Sigmoid colon (tissue), 7 donors: ENCODE data around the gene PCSK5. TPM values are rescaled to one million over a fixed set of nuclear protein-coding genes. Genes with fewer than 3 reads are reported as not detected.

ENCODE experiments used
- DNase-seq: peaks from one replicate; pipeline ENCODE4 v3.0.0-alpha.2; 2019
- H3K27ac ChIP-seq, 4 donors: fragments of 200-600 bp; sonication (generic); one replicate each; pipeline ENCODE4 v1.5.1; 2016 to 2019; ENCODE audit warnings: mild to moderate bottlenecking in 1 of 4
- H3K27me3 ChIP-seq, 3 donors: fragments of 200-600 bp; sonication (generic); one replicate each; pipeline ENCODE4 v1.5.1; 2019; ENCODE audit warnings: mild to moderate bottlenecking in 1 of 3
- H3K36me3 ChIP-seq, 4 donors: fragments of 200-600 bp; sonication (generic); one replicate each; pipeline ENCODE4 v1.5.1; 2016 to 2019
- H3K4me1 ChIP-seq, 4 donors: fragments of 200-600 bp; sonication (generic); one replicate each; pipeline ENCODE4 v1.5.1; 2017 to 2019
- H3K4me3 ChIP-seq, 4 donors: fragments of 200-600 bp; sonication (generic); one replicate each; pipeline ENCODE4 v1.5.1; 2017 to 2019; ENCODE audit warnings: mild to moderate bottlenecking in 2 of 4, moderate library complexity in 1 of 4
- H3K9me3 ChIP-seq, 4 donors: fragments of 200-600 bp in 3 of 4; sonication (generic) in 3 of 4; one replicate each; pipeline versions ENCODE4 v1.5.1 to v1.6.1; 2013 to 2019
- EP300 ChIP-seq, 4 donors: sonication (generic); formaldehyde crosslinking; IDR thresholded peaks; one replicate each; pipeline ENCODE4 v1.6.1; 2017; ENCODE audit warnings: antibody characterized with exemption in 4 of 4
- POLR2A ChIP-seq, 2 donors: fragments of 450-650 bp; IDR thresholded peaks; one replicate each; pipeline ENCODE4 v1.6.1; 2016; ENCODE audit warnings: antibody characterized with exemption in 2 of 2, mild to moderate bottlenecking in 2 of 2, moderate library complexity in 2 of 2
- POLR2AphosphoS5 ChIP-seq, 4 donors: sonication (generic); formaldehyde crosslinking; IDR thresholded peaks; one replicate each; pipeline ENCODE4 v1.6.1; 2017; ENCODE audit warnings: antibody characterized with exemption in 4 of 4
- WGBS, 2 donors: extraction: QIAGEN DNeasy Blood & Tissue Kit; methylation state at CpG; one replicate each; pipeline ENCODE4 v1.1.7; 2013; 5-methylcytosine and 5-hydroxymethylcytosine counted together
- intact Hi-C: fragments of 100-400 bp; cut with DNase I; formaldehyde crosslinking; loops from one replicate; pipeline ENCODE4 v1.15.1; 2023
- polyA plus RNA-seq, 3 donors: library from polyadenylated mRNA; stranded (reverse); fragments of 200-250 nt; gene quantifications; one replicate each; pipeline ENCODE4 v1.2.3, GENCODE V29; 2013
- total RNA-seq, 4 donors: library from RNA; depleted of rRNA; stranded (reverse); fragments of >200 nt; gene quantifications; one replicate each; pipeline ENCODE4 v1.1.0, GENCODE V29; 2016
- TF ChIP-seq, protein P1 (sequence below), 4 experiments: fragments of 450-650 bp in 3 of 4; fragments of 200-600 bp in 1 of 4; IDR thresholded peaks; one replicate each; pipeline ENCODE4 v1.5.1; 2016 to 2019; ENCODE audit warnings: antibody characterized with exemption in 4 of 4, mild to moderate bottlenecking in 3 of 4, moderate library complexity in 2 of 4
- donor health status: healthy with polysubstance abuse.
- donor health status: Bipolar disorder and iron deficiency.
- donor health status: healthy.

The PCSK5 gene
- total and polyA plus RNA-seq, 7 donors, result 2.4 to 23.5 (median 8.4) TPM

GRCh38 chr9:76007935-76008334, 117.5 kb downstream of the PCSK5 start:
- H3K27me3 ChIP-seq, result no peaks in the 10 kb centered on the region
- no peaks in the 10 kb centered on the region for H3K36me3 ChIP-seq
- no peak overlapping the region for H3K27ac ChIP-seq
- intact Hi-C loops, result no loop called here
- peaks cover 0 to 31% (median 24%) of the 10 kb centered on the region in 4 donors for H3K4me1 ChIP-seq
- H3K9me3 ChIP-seq, result no peaks in the 10 kb centered on the region
- 87 to 89% methylated on average over 3 of the region's 3 CpGs for WGBS, 2 donors
- TF ChIP-seq POLR2AphosphoS5 (IDR thresholded peaks at IDR 0.05) (no peak), EP300 (IDR thresholded peaks at IDR 0.05) (no peak), POLR2A (IDR thresholded peaks at IDR 0.05) (no peak)
- TF ChIP-seq, protein P1, sequence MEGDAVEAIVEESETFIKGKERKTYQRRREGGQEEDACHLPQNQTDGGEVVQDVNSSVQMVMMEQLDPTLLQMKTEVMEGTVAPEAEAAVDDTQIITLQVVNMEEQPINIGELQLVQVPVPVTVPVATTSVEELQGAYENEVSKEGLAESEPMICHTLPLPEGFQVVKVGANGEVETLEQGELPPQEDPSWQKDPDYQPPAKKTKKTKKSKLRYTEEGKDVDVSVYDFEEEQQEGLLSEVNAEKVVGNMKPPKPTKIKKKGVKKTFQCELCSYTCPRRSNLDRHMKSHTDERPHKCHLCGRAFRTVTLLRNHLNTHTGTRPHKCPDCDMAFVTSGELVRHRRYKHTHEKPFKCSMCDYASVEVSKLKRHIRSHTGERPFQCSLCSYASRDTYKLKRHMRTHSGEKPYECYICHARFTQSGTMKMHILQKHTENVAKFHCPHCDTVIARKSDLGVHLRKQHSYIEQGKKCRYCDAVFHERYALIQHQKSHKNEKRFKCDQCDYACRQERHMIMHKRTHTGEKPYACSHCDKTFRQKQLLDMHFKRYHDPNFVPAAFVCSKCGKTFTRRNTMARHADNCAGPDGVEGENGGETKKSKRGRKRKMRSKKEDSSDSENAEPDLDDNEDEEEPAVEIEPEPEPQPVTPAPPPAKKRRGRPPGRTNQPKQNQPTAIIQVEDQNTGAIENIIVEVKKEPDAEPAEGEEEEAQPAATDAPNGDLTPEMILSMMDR (IDR thresholded peaks at IDR 0.05), result no peak
- no peak overlapping the region for H3K4me3 ChIP-seq
- DNase-seq, result no peak

DNA sequence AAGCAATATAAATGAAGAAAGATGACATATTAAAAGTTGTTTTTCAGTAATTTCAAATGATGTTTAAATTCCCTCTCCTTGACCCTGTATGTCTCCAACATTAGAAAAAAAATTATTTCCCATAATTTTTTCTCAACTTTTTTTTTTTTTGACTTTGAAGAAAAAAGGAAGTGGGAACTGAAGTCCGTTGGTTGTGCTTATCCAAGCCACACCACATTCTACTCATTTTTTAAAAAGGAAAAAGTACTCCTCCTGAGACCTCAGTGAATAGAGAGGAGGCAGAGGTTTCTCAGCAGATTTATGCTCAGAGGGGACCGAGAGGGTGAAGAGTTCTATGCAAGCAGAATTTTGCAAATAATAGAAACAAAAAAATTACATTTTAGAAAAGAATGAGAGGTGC, 123.3 kb downstream of the PCSK5 start:
- H3K36me3 ChIP-seq, result no peaks in the 10 kb centered on the region
- H3K9me3 ChIP-seq, result no peaks in the 10 kb centered on the region
- intact Hi-C loops, result no loop called here
- WGBS, 2 donors, result 59 to 83% methylated on average over 2 of the region's 2 CpGs
- DNase-seq, result no peak
- TF ChIP-seq, protein P1 (IDR thresholded peaks at IDR 0.05), result no peak
- no peak overlapping the region for H3K27ac ChIP-seq
- no peak overlapping the region for H3K4me3 ChIP-seq
- H3K27me3 ChIP-seq, result no peaks in the 10 kb centered on the region
- peaks cover 0 to 37% (median 29%) of the 10 kb centered on the region in 4 donors for H3K4me1 ChIP-seq

DNA sequence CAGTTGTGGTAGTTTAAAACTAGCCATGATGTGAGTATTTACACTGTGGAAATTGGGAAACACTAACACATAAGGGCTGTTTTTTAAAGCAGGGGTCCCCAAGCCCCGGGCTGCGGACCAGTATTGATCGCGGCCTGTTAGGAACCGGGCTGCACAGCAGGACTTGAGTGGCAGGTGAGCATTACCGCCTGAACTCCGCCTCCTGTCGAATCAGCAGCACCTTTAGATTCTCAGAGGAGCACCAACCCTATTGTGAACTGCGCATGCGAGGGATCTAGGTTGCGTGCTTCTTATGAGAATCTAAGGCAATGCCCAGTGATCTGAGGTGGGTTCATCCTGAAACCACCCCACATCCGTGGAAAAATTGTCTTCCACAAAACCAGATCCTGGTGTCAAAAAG, 127.8 kb downstream of the PCSK5 start:
- H3K9me3 ChIP-seq, result no peaks in the 10 kb centered on the region
- intact Hi-C loops, result no loop called here
- no peaks in the 10 kb centered on the region for H3K27me3 ChIP-seq
- no peak overlapping the region for H3K27ac ChIP-seq
- no peak for TF ChIP-seq EP300 (IDR thresholded peaks at IDR 0.05)
- TF ChIP-seq POLR2AphosphoS5 (IDR thresholded peaks at IDR 0.05), result no peak
- TF ChIP-seq, protein P1 (IDR thresholded peaks at IDR 0.05), result no peak
- peaks cover 0 to 9% (median 3%) of the 10 kb centered on the region in 4 donors for H3K4me1 ChIP-seq
- WGBS, 2 donors, result 64 to 81% methylated on average over 12 of the region's 12 CpGs
- no peaks in the 10 kb centered on the region for H3K36me3 ChIP-seq
- H3K4me3 ChIP-seq, result no peak overlapping the region
- no peak for DNase-seq

- Histone ChIP-seq H3K36me3 (no peaks in the 10 kb centered on the region), H3K27ac (no peak overlapping the region), H3K4me3 (no peak overlapping the region), H3K9me3 (no peaks in the 10 kb centered on the region), H3K27me3 (no peaks in the 10 kb centered on the region), H3K4me1 (peaks cover 0 to 8% (median 3%) of the 10 kb centered on the region in 4 donors)
- TF ChIP-seq POLR2A (IDR thresholded peaks at IDR 0.05) (no peak), POLR2AphosphoS5 (IDR thresholded peaks at IDR 0.05) (no peak)
- no peak for DNase-seq
- intact Hi-C loops, result no loop called here
- 20 to 57% methylated on average over 2 of the region's 2 CpGs for WGBS, 2 donors
These were observed 128.3 kb downstream of the PCSK5 start for GRCh38 chr9:76018761-76019160.

GRCh38 chr9:76020652-76021051, 130.2 kb downstream of the PCSK5 start:
- intact Hi-C loops, result no loop called here
- TF ChIP-seq EP300 (IDR thresholded peaks at IDR 0.05), result no peak
- TF ChIP-seq POLR2A (IDR thresholded peaks at IDR 0.05), result no peak
- TF ChIP-seq, protein P1 (IDR thresholded peaks at IDR 0.05), result no peak
- TF ChIP-seq POLR2AphosphoS5 (IDR thresholded peaks at IDR 0.05), result no peak
- H3K4me1 ChIP-seq, result no peaks in the 10 kb centered on the region
- no peaks in the 10 kb centered on the region for H3K9me3 ChIP-seq
- 57 to 89% methylated on average over 10 of the region's 10 CpGs for WGBS, 2 donors
- H3K27me3 ChIP-seq, result no peaks in the 10 kb centered on the region
- no peak overlapping the region for H3K4me3 ChIP-seq
- DNase-seq, result no peak
- H3K36me3 ChIP-seq, result no peaks in the 10 kb centered on the region
- H3K27ac ChIP-seq, result no peak overlapping the region
